Loucy (cell line): ENCODE data around the gene GALT.

Experiments used
- H2AFZ ChIP-seq: fragments of 200-600 bp; sonication (generic); 2 replicates; pipeline ENCODE4 v1.6.0; 2016; ENCODE audit warnings: antibody characterized with exemption, mild to moderate bottlenecking, low read length, moderate library complexity
- H3F3A ChIP-seq: fragments of 200-600 bp; 2 replicates; pipeline ENCODE4 v1.6.0; 2016; ENCODE audit warnings: antibody characterized with exemption, low read depth, mild to moderate bottlenecking
- H3K27me3 ChIP-seq: fragments of 200-600 bp; sonication (generic); 2 replicates; pipeline ENCODE4 v1.6.1; 2014; ENCODE audit warnings: low read length, mild to moderate bottlenecking; ENCODE audit not compliant: insufficient read depth, poor library complexity, severe bottlenecking
- H3K36me3 ChIP-seq: fragments of 200-600 bp; sonication (generic); 2 replicates; pipeline ENCODE4 v1.6.1; 2016; ENCODE audit warnings: low read length; ENCODE audit not compliant: insufficient read depth
- H3K4me1 ChIP-seq: fragments of 200-600 bp; sonication (generic); 2 replicates; pipeline ENCODE4 v1.5.1; 2014; ENCODE audit warnings: low read length, mild to moderate bottlenecking; ENCODE audit not compliant: insufficient read depth, poor library complexity, severe bottlenecking
- H3K4me2 ChIP-seq: fragments of 200-600 bp; sonication (generic); 2 replicates; pipeline ENCODE4 v1.6.0; 2014; ENCODE audit warnings: antibody characterized with exemption, low read length, low read depth, mild to moderate bottlenecking; ENCODE audit not compliant: poor library complexity, severe bottlenecking
- H3K4me3 ChIP-seq: fragments of 200-600 bp; sonication (generic); 2 replicates; pipeline ENCODE4 v1.5.1; 2014; ENCODE audit warnings: low read length, mild to moderate bottlenecking, mixed read lengths; ENCODE audit not compliant: poor library complexity, severe bottlenecking
- H3K79me2 ChIP-seq: fragments of 200-600 bp; sonication (generic); 2 replicates; pipeline ENCODE4 v1.6.1; 2014; ENCODE audit warnings: low read length; ENCODE audit not compliant: insufficient read depth
- H3K9ac ChIP-seq: fragments of 200-600 bp; sonication (generic); 2 replicates; pipeline ENCODE4 v1.6.0; 2014; ENCODE audit warnings: mild to moderate bottlenecking, low read depth, low read length, moderate library complexity; ENCODE audit not compliant: poor library complexity, severe bottlenecking
- H3K9me2 ChIP-seq: fragments of 200-600 bp; sonication (generic); replicated peaks from 2 replicates; pipeline ENCODE4 v1.6.1; 2016; ENCODE audit warnings: low read depth, low read length, mixed read lengths
- H3K9me3 ChIP-seq: fragments of 200-600 bp; sonication (generic); 2 replicates; pipeline ENCODE4 v1.6.1; 2014; ENCODE audit warnings: mild to moderate bottlenecking, antibody characterized with exemption, low read length, low read depth; ENCODE audit not compliant: insufficient read depth
- H4K20me1 ChIP-seq: fragments of 200-600 bp; sonication (generic); 2 replicates; pipeline ENCODE4 v1.6.0; 2014; ENCODE audit warnings: antibody characterized with exemption, low read length, mild to moderate bottlenecking; ENCODE audit not compliant: insufficient read depth, poor library complexity, severe bottlenecking
- EZH2phosphoT487 ChIP-seq: fragments of 200-600 bp; IDR thresholded peaks from 2 replicates; pipeline ENCODE4 v1.6.1; 2018; ENCODE audit warnings: antibody characterized with exemption, mild to moderate bottlenecking, moderate library complexity, borderline replicate concordance
- TF ChIP-seq, protein P1 (sequence below): fragments of 200-600 bp; sonication (generic); conservative IDR thresholded peaks from 2 replicates; pipeline ENCODE4 v1.5.1; 2014; ENCODE audit warnings: mild to moderate bottlenecking, antibody characterized with exemption, low read length

GALT gene

DNA sequence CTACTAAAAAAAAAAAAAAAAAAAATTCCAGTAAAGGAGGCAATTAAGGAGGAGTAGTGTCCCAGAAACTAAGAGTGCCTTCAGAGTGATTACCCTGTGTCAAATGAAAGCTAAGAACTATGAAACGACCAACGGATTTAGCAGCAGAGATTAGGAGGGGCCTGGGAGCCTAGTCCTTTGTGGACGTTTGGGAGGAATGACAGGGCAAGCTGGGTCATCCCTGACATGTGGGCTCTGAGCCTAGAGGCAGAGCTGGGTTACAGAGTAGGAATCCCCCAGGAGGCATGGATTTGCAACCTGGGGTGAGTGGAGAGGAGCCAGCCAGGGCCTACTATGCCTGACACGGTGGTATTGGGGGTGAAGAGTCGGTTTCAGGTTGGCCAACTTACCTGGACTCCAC, 13.3 kb upstream of the GALT start:
- Histone ChIP-seq H3K9ac (no peak overlapping the region), H3K9me3 (no peaks in the 10 kb centered on the region), H3F3A (no peaks in the 10 kb centered on the region), H3K4me1 (peaks cover 21% of the 10 kb centered on the region), H3K9me2 (no peaks in the 10 kb centered on the region), H2AFZ (no peak overlapping the region), H3K4me3 (no peak overlapping the region), H4K20me1 (peaks cover 13% of the 10 kb centered on the region), H3K79me2 (peaks cover 25% of the 10 kb centered on the region), H3K4me2 (no peak overlapping the region), H3K27me3 (peaks cover 20% of the 10 kb centered on the region), H3K36me3 (no peaks in the 10 kb centered on the region)
- TF ChIP-seq, protein P1, sequence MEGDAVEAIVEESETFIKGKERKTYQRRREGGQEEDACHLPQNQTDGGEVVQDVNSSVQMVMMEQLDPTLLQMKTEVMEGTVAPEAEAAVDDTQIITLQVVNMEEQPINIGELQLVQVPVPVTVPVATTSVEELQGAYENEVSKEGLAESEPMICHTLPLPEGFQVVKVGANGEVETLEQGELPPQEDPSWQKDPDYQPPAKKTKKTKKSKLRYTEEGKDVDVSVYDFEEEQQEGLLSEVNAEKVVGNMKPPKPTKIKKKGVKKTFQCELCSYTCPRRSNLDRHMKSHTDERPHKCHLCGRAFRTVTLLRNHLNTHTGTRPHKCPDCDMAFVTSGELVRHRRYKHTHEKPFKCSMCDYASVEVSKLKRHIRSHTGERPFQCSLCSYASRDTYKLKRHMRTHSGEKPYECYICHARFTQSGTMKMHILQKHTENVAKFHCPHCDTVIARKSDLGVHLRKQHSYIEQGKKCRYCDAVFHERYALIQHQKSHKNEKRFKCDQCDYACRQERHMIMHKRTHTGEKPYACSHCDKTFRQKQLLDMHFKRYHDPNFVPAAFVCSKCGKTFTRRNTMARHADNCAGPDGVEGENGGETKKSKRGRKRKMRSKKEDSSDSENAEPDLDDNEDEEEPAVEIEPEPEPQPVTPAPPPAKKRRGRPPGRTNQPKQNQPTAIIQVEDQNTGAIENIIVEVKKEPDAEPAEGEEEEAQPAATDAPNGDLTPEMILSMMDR, result no peak
- TF ChIP-seq EZH2phosphoT487, result no peak

DNA sequence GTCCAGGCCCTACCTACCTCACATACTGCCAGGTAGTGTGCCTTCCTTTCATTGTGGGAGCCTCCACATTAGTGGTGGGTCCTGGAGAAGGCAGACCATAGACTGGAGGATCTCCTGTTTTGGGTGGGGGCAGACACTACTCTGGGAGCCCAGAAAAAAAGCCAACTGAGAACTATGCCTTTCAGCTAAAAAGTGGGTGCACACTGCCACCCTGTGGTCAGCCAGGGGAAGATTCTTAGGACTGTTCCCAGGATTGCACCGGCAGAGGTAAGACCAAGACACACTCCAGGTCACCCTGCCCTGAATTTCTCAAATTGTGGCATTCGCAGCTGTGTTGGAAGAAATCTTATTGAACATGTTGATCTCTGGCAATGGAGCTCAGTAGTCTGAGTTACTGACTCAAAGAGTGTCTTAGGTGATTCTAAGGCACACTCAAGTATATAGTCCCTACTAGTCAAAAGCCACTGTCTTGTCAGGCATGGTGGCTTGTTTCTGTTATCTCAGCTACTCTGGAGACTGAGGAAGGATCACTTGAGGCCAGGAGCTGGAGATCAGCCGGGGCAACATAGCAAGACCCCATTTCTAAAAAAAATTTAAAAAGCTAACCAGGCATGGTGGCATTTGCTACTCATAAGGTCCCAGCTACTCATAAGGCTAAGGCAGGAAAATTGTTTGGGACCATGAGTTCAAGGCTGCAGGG, 12.5 kb upstream of the GALT start:
- Histone ChIP-seq H3K4me3 (no peak overlapping the region), H3K9me2 (no peaks in the 10 kb centered on the region), H3K27me3 (peaks cover 15% of the 10 kb centered on the region), H3K36me3 (no peaks in the 10 kb centered on the region), H3F3A (no peaks in the 10 kb centered on the region), H3K9ac (no peak overlapping the region), H3K4me2 (no peak overlapping the region), H3K79me2 (peaks cover 25% of the 10 kb centered on the region), H4K20me1 (peaks cover 13% of the 10 kb centered on the region), H3K4me1 (peaks cover 27% of the 10 kb centered on the region), H3K9me3 (no peaks in the 10 kb centered on the region), H2AFZ (no peak overlapping the region)
- TF ChIP-seq EZH2phosphoT487, result no peak
- TF ChIP-seq, protein P1, result peak; percentile 90

DNA sequence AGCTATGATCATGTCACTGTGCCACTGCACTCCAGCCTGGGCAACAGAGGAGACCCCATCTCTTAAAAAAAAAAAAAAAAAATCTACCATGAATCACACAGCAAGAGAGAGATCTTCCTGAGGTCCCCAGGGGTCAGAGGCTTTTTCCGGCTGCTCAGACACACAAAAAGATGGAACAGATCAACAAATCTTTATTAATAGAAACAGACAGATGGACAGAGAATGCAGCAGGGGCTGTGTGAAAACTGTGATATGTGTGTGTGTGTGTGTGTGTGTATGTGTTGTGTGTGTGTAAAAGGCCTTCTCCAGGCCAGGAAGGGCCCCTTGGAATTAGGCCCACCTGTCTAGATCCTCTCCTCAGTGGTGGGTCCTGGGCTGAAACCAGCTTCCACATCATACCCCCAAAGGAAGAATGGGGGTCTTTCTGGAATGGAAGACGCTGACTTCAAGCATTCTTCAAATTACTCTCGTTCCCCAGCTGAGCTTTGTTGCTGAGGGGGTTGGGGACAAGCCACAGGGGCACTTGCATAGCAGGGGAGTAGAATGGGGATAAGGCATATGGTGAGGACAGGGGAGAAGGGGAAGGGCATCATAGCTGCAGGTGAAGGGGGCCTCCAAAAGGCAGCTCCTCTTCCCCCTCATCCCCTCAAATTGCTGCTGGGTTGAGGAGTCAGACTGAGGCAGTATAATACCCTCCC, 11.8 kb upstream of the GALT start:
- H3K4me3 ChIP-seq, result no peak overlapping the region
- H3F3A ChIP-seq, result no peaks in the 10 kb centered on the region
- peaks cover 13% of the 10 kb centered on the region for H4K20me1 ChIP-seq
- peaks cover 25% of the 10 kb centered on the region for H3K79me2 ChIP-seq
- no peaks in the 10 kb centered on the region for H3K9me3 ChIP-seq
- H3K9ac ChIP-seq, result peak overlapping the region; percentile 75
- H3K4me1 ChIP-seq, result peaks cover 27% of the 10 kb centered on the region
- H3K36me3 ChIP-seq, result no peaks in the 10 kb centered on the region
- TF ChIP-seq, protein P1, result no peak
- no peak for TF ChIP-seq EZH2phosphoT487
- H3K4me2 ChIP-seq, result no peak overlapping the region
- peaks cover 9% of the 10 kb centered on the region for H3K27me3 ChIP-seq
- no peaks in the 10 kb centered on the region for H3K9me2 ChIP-seq
- no peak overlapping the region for H2AFZ ChIP-seq
